GM19240 (cell line): ENCODE data around the gene FOXRED2.
"Not testable (repeated sequence)": the region's sequence is repeated elsewhere in the genome, so short reads cannot be mapped to it uniquely, and the experiment has no call there.

Experiments
- DNase-seq: peaks from one replicate; pipeline ENCODE4 v3.0.0; 2011; ENCODE audit warnings: low spot score; ENCODE audit not compliant: insufficient read length

The FOXRED2 gene

DNA sequence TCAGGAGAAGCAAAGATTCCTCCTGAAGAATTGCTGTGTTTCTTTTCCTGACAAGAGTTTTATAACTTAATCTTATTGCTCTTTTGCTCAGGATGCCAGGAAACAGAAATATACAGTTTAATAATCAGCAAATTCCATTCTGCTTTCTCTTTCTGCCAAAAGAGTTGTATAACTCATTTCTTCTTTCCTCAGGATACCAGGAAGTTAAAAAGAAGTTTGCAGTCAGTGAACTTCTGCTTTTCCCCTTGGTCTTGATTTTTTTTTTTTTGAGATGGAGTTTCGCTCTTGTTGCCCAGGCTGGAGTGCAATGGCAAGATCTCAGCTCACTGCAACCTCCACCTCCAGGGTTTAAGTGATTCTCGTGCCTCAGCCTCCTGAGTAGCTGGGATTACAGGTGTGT is 13.1 kb upstream of the FOXRED2 start:
- not testable (repeated sequence) for DNase-seq

DNA sequence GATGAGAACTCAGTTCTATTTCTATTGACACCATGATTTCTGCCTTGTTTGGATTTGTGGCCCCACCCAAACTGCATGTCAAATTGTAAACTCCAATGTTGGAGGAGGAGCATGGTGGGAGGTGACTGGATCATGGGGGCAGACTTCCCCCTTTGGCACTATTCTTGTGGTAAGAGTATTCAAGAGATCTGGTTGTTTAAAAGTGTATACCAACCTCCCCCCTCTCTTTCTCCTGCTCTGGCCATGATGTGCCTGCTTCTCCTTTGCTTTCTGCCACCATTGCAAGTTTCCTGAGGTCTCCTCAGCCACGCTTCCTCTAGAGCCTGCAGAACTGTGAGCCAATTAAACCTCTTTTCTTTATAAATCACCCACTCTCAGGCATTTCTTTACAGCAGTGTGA is 7.9 kb upstream of the FOXRED2 start:
- DNase-seq: no peak

GRCh38 chr22:36512991-36513390 is 6.2 kb upstream of the FOXRED2 start:
- DNase-seq: no peak

DNA sequence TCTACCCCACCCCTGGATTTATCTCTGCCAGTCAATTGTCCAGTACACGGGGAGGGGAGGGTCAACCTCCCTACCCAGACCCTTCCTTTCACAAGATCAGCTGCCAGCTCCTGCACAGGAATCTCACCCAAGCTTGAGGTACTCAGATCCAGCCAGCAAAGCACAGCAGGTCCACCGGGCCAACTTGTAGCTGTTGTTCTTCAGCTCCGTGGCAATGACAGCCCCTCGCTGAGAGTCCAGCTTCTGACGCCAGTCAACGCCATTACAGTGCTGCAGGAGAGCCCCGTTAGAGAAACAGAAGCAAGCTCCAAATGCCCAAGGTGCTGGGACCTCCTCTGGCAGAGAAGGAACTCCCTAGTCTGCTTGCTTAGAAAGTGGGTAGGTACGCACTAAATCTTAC is 5.5 kb upstream of the FOXRED2 start:
- DNase-seq: no peak

GRCh38 chr22:36510966-36511881 is 4.4 kb upstream of the FOXRED2 start:
- no peak for DNase-seq

DNA sequence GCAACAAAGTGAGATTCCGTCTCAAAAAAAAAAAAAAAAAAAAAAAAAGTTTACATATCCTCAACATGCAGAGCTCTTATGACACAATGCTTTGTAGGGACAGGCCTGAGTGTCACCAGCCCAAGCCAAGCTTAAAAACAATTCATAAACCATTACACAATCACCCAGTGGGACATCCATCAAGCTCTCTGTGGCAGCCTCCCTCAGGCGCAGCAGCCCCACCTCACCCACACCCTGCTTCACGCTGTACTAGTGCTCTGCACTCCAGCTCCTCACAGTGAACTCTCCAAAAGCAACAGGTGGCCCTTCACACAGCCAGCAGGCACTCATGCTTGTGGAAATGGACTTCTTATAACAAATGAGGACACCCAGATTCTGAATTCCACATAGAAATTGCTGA is 3.5 kb upstream of the FOXRED2 start:
- no peak for DNase-seq

DNA sequence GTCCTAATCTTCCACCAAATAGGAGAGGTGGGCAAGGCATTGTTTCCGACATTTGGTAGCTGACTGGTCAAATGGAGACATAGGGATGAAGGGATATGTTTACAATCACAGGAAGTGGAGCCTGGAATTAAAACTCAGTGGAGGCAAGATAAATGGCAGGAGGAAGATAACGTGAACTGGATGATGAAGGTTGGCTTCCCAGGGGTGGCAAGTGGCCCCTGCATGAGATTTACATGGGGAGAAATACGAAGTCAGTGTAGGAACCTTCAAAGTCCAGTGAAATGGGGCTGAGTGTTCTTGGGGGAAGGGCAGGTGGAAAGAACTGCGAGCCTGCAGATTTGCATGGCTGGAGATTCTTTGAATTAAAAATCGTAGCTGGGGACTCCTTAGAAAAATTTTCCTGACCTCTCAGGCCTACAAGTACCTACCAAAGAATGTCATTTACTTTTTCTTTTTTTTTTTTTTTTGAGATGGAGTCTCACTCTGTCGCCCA is 724 bp upstream of the FOXRED2 start:
- no peak for DNase-seq

GRCh38 chr22:36505998-36506635 is 723 bp downstream of the FOXRED2 start:
- DNase-seq: no peak

DNA sequence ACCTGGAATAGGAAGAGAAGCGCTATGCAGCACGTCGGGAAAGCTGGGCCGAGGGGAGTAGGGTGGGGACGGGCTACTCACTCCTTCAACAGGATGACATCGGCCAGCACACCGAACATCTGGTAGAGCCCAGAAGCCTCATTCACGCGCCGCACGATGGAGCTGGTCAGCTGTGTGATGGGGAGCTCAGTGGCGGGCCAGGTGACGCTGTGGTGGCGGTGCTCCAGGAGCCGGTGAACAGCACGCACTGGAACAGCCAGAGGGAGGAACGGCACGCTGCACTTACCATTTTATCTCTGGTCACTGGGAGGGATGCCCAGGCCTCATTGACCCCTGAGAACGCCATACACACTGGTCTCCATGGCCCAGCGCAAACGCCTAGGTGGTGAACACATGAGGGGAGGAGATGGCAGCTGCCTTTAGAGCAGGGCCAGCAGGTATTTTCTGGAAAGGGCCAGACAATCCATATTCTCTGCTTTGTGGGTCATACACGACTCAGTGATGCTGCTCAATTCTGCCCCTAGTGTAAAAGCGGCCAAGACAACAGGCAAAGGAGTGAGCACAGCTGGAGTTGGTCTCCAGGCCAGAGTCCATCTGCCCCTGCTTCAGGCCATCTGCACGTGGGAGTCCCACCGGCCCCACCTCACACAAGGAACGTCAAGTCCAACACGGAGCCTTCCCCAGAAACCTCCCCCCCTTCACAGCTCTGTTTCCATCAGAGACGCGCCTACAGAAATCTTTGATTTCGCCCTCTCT is 8.8 kb downstream of the FOXRED2 start:
- DNase-seq: no peak

DNA sequence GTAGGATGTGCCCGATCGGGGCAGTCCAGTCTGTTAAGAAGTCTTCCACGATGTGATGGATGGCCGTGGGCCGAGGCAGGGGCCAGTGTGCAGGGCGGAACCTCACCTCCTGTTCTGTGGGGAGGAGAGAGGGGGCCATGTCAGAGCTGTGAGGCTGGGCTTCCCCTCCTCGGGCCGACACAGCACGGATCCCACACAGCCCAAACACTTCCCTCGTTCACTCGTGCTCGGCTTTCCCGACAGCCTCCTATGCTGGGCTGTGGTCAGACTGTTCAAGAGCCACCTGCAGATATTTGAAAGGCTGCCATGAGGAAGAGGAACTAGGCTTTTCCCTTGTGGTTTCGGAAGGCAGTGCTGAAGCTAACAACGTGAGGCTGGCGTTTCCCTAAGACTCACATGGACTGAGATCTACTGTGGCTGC is 13.1 kb downstream of the FOXRED2 start:
- DNase-seq: peak; percentile 45

- DNase-seq: no peak
Measured at GRCh38 chr22:36492109-36492508, 14.7 kb downstream of the FOXRED2 start.

GRCh38 chr22:36491155-36491554 is 15.7 kb downstream of the FOXRED2 start:
- no peak for DNase-seq

DNA sequence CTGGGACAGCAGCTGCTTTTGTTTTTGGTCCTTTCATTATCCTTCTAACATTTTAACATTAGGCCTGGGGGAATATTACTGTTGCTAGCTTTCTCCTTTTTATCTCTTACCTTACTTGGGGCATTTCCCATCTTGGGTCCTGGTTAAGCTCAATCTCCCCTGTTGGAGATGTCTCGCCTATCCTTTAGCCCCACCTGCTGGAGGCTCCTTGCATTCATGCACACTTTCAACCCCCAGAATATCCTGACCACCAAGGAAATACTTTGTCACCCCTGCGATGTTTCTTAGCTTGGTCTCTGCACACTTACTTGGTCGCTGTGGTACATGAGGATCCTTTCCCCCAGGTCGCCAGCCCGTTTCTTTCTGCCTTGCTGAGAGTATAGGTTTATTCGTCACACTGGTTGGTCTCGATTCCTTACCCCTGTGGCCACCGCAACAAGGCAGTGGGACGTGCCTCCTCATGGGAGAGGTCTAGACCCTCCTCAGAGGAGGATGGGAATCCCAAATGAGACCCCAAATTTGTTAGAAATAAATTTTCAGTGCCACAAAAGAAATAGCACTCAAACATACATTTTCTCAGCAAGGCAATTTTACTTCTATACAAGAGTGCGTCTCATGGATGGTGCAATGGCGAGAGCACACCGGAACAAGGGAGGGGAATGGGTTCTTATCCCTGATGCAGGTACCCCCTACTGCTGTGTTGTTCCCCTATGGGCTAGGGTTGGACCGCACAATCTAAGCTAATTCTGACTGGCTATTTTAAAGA is 20.0 kb downstream of the FOXRED2 start:
- DNase-seq: no peak

GRCh38 chr22:36481393-36482168 is 25.3 kb downstream of the FOXRED2 start, which contains the start of gene TXN2:
Gene TXN2 (minus strand): TSS chr22:36481640. CDS start chr22:36480837, 803 bp downstream.
- peak; percentile 97 for DNase-seq

- peak; percentile 34 for DNase-seq
Measured at GRCh38 chr22:36480941-36481392, 25.9 kb downstream of the FOXRED2 start.

DNA sequence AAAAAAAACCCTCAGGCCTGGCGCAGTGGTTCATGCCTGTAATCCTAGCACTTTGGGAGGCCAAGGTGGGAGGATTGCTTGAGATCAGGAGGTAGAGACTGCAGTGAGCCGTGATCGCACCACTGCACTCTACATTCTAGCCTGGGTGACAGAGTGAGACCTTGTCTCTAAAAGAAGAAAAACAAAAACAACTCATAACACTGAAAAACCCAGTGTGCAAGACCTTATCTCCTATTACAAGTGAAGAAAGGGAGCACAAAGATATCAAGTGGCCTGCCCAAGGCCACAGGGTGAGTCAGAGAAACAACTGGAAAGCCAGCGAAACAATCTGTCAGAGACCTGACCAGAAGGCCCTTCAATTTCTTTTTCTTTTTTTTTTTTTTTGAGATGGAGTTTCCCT is 27.9 kb downstream of the FOXRED2 start:
- no peak for DNase-seq

DNA sequence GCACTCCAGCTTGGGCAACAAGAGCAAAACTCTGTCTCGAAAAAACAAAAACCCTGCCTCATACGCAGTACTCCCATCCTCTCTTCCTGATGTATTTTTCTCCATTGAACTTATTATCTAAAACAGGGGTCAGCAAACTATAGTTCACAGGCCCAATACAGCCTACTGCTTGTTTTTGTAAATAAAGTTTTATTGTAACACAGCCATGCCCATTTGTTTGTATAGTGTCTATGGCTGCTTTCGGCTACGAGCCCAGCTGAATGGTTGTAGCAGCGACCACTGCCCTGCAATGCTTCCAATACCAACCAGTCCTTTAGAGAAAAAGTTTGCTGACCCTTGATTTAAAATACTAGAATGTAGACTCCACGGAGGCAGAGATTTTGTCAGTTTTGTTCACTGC is 31.5 kb downstream of the FOXRED2 start:
- DNase-seq: no peak

- no peak for DNase-seq
Measured at GRCh38 chr22:36472689-36473088, 34.2 kb downstream of the FOXRED2 start.

- DNase-seq: no peak
Measured at GRCh38 chr22:36471341-36471821, 35.5 kb downstream of the FOXRED2 start.

DNA sequence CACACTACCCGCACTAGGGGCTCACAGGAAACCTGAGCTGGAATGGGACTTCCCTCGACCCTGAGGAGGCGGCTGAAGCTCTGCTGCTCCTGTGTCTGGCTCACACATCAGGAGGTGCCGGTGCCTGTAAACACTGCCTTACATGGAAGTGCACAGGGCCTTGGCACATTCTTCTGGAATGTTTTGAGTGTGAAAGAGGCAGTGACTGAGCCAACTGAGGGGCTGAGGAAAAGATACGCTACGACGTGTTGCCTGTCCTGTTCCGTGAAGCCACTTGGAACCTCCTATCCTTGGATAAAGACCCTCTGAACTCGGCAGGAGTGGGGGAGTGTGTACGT is 35.9 kb downstream of the FOXRED2 start:
- no peak for DNase-seq
